ENCODE results near the gene ETHE1.

ETHE1 gene

DNA sequence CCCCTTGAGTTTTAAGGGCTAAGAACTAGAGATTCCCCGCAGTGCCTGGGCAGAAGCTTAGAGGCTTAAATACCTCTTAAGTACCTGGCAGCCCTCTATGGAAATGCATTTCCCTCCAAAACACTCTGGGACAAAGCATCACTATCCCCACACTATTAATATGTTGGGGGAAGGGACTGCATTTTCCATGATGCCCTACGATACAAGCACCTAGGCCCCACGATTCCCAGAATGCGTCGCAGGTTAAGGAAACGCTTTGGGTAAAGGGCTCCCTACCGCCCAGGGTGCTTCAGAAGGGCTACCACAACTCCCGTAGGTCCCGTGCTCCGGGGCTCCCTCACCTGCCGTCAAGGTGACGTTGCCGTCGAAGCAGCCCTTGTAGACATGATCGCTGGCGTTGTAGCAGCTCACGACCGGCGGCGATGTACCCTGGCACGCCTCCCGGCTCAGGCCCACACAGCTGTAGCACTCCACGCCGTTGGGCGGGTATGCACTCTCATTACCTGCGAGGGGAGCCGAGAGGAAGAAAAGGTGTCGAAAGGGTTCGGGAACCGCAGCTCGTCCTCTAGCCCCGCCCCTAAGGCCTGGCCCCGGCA, 64.1 kb downstream of the ETHE1 start:
- no peak for DNase-seq

DNA sequence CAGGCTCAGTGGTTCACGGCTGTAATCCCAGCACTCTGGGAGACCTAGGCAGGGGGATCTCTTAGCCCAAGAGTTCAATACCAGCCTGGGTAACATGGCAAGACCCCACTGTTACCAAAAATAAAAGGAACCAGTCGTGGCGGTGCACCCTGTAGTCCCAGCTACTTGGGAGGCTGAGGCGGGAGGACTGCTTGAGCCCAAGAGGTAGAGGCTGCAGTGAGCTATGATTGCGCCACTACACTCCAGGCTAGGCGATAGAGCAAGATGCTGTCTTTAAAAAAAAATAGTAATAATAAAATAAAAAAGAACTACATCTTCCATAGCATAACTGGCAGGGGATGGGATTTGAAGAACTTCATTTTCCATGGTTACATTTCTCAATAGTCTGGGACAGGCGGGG, 64.6 kb downstream of the ETHE1 start:
- no peak for DNase-seq

DNA sequence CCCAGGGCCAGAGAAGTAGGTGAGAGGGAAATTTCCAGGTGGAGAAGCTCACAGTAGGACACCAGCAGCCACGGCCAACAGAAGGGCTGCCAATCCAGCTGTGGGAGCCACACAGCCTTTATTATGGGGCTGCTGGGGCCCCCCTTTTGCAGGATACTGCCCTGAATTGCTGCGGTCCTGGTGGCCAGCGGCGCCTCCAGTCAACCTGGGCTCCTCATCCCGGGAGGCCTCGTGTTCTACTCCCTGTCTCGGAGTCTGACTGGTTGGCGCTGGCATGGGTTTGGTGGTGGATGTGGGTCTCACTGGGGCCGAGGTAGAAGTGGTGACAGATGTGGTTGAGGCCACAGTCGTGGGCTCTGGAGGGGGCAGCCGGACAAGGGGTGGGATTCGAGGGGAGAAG, 65.7 kb downstream of the ETHE1 start:
- DNase-seq, result no peak

DNA sequence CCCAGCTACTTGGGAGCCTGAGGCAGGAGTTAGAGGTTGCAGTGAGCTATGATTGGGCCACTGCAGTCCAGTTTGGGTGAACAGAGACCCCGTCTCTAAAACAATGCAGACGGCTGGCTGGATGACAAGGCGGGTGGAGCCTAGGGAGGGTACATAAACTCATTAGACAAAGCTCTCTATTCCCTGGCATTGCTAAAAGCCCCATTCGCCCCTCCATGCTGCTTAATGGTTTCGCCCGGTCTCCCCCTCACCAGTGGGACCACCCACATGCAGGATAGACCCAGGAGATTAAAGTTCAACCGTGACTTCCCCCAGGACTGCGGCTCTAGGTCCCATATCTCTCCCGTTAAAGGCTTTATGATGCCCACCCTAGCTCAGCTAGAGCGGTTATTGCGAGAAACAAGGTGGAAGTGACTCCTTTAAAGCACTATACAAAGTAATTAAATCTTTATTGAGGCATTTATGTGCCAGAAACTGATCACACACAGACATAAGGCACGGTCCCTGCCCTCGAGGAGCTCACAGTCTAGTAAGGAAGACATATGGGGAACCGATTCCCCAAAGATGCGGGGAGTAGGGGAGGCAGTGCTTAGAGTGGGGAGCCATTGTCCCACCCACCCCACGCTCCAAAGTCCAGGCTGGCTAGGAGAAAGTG, 66.5 kb downstream of the ETHE1 start:
- no peak for DNase-seq

DNA sequence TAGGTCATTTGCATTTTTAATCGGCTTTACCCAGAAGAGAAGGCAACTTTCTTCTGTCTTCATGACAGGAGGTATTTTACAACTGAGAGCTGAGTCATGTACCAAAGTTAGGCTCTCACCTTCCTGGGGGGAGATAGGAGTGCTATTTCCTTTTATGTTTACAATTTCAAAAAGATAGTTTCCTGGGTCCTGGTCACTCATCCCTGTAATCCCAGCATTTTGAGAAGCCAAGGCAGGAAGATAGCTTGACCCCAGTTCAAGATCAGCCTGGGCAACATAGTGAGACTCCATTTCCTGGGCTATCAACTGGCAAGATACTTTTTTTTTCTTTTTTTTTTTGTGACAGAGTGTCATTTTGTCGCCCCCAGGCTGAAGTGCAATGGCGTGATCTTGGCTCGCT, 69.2 kb downstream of the ETHE1 start:
- DNase-seq, result no peak
